Activated naive CD8-positive, alpha-beta T cell treated with anti-CD3 and anti-CD28 coated beads, Interleukin-2, amount 10 ng/mL, durations not matched to agents 7 days and 5 days (primary cell): ENCODE results near the gene PTPRN2. TPM values are rescaled to one million over a fixed set of nuclear protein-coding genes. Genes with fewer than 3 reads are reported as not detected.

ENCODE experiments used
- ATAC-seq: fragments of 150-1000 bp; cut with Tn5 transposase; one replicate; pipeline ENCODE4 v1.10.0; 2021; ENCODE audit warnings: low read depth, moderate library complexity
- POLR2A ChIA-PET: fragments of 350-600 bp; sonication (Branson Sonifier 250); formaldehyde crosslinking; loops from one replicate; lab custom pipeline; 2021; ENCODE audit warnings: antibody characterized with exemption; lab: Charles Lee
- DNase-seq: peaks from one replicate; pipeline ENCODE4 v3.0.0; 2021
- H3K27ac Mint-ChIP-seq: one replicate; pipeline ENCODE4 v1.8.0; 2022; ENCODE audit warnings: mild to moderate bottlenecking, mixed read lengths
- H3K27me3 Mint-ChIP-seq: one replicate; pipeline ENCODE4 v1.8.0; 2022; ENCODE audit warnings: mild to moderate bottlenecking, moderate library complexity, mixed read lengths
- H3K36me3 Mint-ChIP-seq: one replicate; pipeline ENCODE4 v1.8.0; 2021; ENCODE audit warnings: mild to moderate bottlenecking, mixed read lengths
- H3K4me1 Mint-ChIP-seq: one replicate; pipeline ENCODE4 v1.8.0; 2021; ENCODE audit warnings: mixed read lengths
- H3K4me3 Mint-ChIP-seq: one replicate; pipeline ENCODE4 v1.8.0; 2022; ENCODE audit warnings: mild to moderate bottlenecking, moderate library complexity, mixed read lengths
- H3K9me3 Mint-ChIP-seq: one replicate; pipeline ENCODE4 v1.8.0; 2021; ENCODE audit warnings: mixed read lengths
- total RNA-seq, 2 experiments: library from RNA; stranded (reverse); gene quantifications; one replicate each; pipeline ENCODE4 v1.2.3, GENCODE V29; 2021

Gene PTPRN2
- total RNA-seq, 2 experiments from 2014 or later = 4.5 to 4.9 TPM

DNA sequence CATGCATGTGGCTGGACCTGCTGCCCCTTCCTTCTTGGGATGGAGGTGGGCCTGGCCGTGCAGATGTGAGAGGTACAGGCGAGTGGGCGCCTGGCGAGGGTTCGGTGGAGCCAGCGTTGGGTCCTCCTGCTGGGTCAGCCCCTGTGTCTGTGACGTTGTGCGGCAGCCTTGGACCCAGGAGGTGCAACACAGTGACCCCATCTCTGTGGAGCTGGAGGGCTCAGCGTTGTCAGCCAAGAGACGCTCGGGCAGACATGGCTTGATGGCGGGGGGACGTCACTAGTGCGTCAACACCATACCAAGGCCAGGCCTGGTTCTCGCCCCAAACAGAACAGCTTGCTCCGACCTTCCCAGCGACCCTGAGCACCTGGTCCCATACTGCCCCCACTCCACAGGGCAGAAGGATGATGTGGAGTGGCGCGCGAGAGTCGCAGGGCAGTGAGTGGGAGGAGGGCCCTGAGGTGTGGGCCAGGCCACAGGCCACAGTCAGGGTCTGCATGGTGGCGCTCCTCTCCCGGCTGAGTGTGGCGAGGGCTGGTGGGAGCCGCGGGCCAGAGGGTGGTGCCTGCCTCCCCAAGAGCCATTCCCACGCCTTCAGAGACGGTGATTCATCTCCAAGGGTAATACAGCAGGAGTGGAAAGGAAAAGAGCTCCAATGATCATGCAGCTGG is 1066.4 kb downstream of the PTPRN2 start:
- DNase-seq = peak; percentile 5
- H3K9me3 Mint-ChIP-seq = no peaks in the 10 kb centered on the region
- H3K27me3 Mint-ChIP-seq = peaks cover 9% of the 10 kb centered on the region
- H3K4me3 Mint-ChIP-seq = no peak overlapping the region
- POLR2A ChIA-PET = no interaction called here
- no peaks in the 10 kb centered on the region for H3K4me1 Mint-ChIP-seq
- H3K36me3 Mint-ChIP-seq = no peaks in the 10 kb centered on the region
- H3K27ac Mint-ChIP-seq = no peak overlapping the region
- ATAC-seq = no peak

DNA sequence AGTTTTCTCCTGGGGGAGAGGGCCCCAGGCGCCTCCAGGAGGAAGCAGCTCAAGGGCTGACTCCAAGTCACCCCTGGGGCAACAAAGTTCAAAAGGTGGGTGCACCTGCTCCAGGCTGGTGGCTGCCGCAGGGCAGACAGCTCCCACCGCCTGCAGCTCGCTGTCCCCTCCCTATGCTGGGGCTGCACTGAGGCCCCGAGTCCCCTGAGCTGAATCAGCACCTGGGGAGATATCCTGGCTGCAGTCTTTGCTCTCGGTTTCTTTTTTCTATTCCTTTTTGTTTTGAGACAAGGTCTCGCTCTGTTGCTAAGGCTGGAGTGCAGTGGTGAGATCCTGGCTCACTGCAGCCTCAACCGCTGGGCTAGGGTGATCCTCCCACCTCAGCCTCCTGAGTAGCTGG is 1067.4 kb downstream of the PTPRN2 start:
- no peak for ATAC-seq
- H3K4me3 Mint-ChIP-seq = no peak overlapping the region
- no peaks in the 10 kb centered on the region for H3K36me3 Mint-ChIP-seq
- H3K27me3 Mint-ChIP-seq = peaks cover 8% of the 10 kb centered on the region
- H3K4me1 Mint-ChIP-seq = no peaks in the 10 kb centered on the region
- POLR2A ChIA-PET = no interaction called here
- no peak overlapping the region for H3K27ac Mint-ChIP-seq
- peak; percentile 17 for DNase-seq
- no peaks in the 10 kb centered on the region for H3K9me3 Mint-ChIP-seq

GRCh38 chr7:157519798-157520244 is 1067.8 kb downstream of the PTPRN2 start:
- H3K9me3 Mint-ChIP-seq = no peaks in the 10 kb centered on the region
- no peak overlapping the region for H3K4me3 Mint-ChIP-seq
- no peak overlapping the region for H3K27ac Mint-ChIP-seq
- H3K27me3 Mint-ChIP-seq = peaks cover 6% of the 10 kb centered on the region
- DNase-seq (peak; percentile 19), ATAC-seq (no peak)
- POLR2A ChIA-PET = no interaction called here
- H3K36me3 Mint-ChIP-seq = no peaks in the 10 kb centered on the region
- H3K4me1 Mint-ChIP-seq = no peaks in the 10 kb centered on the region

- POLR2A ChIA-PET = no interaction called here
- Mint-ChIP-seq H3K36me3 (no peaks in the 10 kb centered on the region), H3K9me3 (no peaks in the 10 kb centered on the region), H3K27me3 (peaks cover 2% of the 10 kb centered on the region), H3K27ac (no peak overlapping the region), H3K4me1 (no peaks in the 10 kb centered on the region), H3K4me3 (no peak overlapping the region)
- ATAC-seq (no peak), DNase-seq (no peak)
These were observed 1068.4 kb downstream of the PTPRN2 start for GRCh38 chr7:157519246-157519645.

GRCh38 chr7:157518514-157519175 is 1069.0 kb downstream of the PTPRN2 start:
- no peaks in the 10 kb centered on the region for H3K36me3 Mint-ChIP-seq
- ATAC-seq = no peak
- POLR2A ChIA-PET = no interaction called here
- H3K27me3 Mint-ChIP-seq = peaks cover 3% of the 10 kb centered on the region
- H3K4me1 Mint-ChIP-seq = no peaks in the 10 kb centered on the region
- no peaks in the 10 kb centered on the region for H3K9me3 Mint-ChIP-seq
- DNase-seq = peak; percentile 13
- H3K4me3 Mint-ChIP-seq = no peak overlapping the region
- no peak overlapping the region for H3K27ac Mint-ChIP-seq

DNA sequence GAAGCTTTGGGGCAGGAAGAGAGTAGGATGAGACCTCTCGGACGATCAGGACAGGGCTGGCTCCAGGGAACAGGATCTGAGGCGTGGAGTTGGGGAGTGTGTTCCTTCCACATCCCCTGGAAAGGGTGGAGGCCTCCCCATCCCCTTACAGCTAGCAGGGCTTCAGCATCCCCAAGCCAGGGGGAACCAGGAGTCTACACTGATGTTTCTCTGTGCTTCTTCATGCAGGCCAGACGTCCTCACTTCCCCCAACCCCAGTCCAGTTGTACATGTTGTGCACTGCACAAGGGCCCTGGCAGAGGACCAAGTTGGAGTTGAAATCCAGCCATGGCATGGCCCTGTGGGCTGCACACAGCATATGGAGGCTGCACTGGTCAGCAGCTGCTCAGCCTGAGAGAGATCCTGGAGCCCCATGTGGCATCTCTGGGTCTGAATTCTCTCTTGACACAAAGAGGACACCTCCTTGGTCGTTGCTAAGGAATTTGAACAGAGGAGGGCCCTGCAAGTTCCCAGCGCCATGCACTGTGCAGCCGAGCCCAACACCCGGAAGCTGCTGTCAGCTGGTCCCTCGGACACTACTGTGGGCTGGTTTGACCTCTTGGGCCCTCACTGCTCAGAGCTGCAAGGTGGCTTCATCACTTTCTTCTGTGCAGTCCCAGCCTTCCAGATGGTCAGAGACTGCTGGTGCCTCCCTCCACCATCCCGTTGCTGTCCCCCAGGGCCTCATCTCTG is 1069.7 kb downstream of the PTPRN2 start:
- no peaks in the 10 kb centered on the region for H3K4me1 Mint-ChIP-seq
- no peak for DNase-seq
- peaks cover 7% of the 10 kb centered on the region for H3K27me3 Mint-ChIP-seq
- POLR2A ChIA-PET = no interaction called here
- no peak overlapping the region for H3K4me3 Mint-ChIP-seq
- no peaks in the 10 kb centered on the region for H3K9me3 Mint-ChIP-seq
- no peaks in the 10 kb centered on the region for H3K36me3 Mint-ChIP-seq
- ATAC-seq = no peak
- no peak overlapping the region for H3K27ac Mint-ChIP-seq

DNA sequence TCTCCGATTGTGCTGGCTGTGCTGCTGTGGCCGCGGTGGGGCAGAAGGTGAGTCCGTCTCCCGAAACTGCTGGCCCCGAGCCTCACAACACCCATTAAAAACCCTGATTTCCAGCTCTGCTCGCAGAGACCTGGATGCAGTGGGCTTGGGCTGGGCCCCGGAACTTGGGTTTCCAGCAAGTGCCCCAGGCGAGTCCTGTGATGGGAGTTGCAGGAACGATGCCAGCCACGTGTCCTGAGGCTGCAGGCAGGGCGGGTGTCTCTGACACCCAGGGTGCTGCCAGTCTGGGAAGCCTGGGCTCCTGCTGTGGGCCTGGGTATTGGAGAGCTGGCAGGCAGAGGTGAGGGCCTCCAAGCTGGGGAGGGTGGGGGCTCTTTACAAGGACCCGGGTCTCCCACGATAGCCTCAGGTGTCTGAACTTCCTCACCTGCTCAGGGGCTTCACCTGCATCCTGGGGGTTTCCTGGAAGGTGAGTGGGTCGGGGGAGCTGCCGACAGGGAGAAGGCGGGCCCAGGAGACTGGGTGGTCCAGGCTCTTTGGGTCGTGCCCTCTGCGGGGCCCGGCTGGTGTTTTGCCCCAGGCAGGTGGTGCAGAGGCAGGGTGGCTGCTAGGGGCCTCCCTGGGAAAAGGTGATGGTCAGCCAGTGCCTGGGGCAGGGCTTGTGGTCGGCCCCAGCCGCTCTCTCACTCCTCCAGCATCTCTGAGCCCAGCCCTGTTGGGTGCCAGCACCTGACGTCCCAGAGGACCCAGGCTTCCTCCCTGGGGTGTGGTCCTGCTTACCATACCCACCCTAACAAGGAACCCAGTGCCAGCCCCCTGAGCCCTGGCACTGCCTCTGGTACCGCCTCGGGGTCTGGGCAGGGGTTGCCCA is 1070.5 kb downstream of the PTPRN2 start:
- POLR2A ChIA-PET = no interaction called here
- ATAC-seq (no peak), DNase-seq (no peak)
- Mint-ChIP-seq H3K27me3 (peaks cover 7% of the 10 kb centered on the region), H3K27ac (no peak overlapping the region), H3K9me3 (no peaks in the 10 kb centered on the region), H3K36me3 (no peaks in the 10 kb centered on the region), H3K4me3 (no peak overlapping the region), H3K4me1 (no peaks in the 10 kb centered on the region)

DNA sequence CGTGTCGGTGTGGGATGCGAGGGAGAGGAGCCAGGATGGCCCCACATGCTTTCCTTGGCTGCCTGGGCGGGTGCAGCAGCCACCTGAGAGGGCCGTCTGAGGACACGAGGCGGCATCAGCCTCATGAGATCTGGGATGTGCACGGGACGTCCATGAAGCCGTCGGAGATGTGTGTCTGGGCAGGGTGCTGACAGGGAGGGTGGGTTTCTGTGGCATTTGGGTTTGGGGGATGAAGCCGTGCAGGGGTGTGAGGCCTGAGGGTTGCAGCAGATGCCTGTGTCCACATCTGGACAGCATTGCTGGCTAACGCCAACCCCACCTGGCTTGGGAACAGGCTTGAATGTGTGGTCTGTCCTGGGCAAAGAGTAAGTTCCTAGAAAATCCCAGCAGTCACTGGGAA is 1071.3 kb downstream of the PTPRN2 start:
- H3K27ac Mint-ChIP-seq = peak overlapping the region; percentile 13
- H3K4me3 Mint-ChIP-seq = no peak overlapping the region
- no peaks in the 10 kb centered on the region for H3K36me3 Mint-ChIP-seq
- ATAC-seq (no peak), DNase-seq (no peak)
- H3K4me1 Mint-ChIP-seq = no peaks in the 10 kb centered on the region
- POLR2A ChIA-PET = no interaction called here
- H3K9me3 Mint-ChIP-seq = peaks cover 1% of the 10 kb centered on the region
- peaks cover 7% of the 10 kb centered on the region for H3K27me3 Mint-ChIP-seq

DNA sequence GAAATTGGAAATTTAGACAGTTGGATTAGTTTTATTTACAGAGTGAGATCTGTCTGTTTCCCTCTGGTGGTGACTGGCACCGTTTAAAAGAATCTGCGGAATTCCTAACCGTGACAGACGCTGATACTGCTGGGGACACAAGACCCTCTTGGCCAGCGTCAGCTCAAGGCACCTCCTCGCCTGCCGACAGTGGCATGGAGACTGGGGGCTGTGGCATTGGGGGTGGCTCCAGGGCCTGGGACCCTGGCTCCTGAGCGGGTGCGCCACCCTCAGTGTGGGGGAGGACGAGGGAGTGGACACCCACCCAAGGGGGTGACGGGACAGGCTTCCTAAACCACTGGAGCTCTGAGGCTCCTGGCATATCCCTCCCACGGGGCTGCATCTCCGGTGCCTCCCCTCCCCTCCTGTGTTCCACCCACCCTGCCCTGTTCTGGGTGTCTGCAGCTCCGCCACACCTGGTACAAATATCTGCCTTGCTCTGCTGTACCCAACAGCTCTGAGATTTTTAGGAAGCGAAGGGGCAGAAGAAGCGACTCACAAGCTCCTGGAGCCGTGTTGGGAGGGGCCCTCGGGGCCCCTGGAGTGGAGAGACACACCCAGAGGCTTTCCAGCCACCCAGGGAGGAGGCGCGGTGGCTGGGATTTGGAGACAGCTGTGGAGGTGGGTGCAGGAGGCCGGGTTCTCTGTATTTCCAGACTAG is 1072.1 kb downstream of the PTPRN2 start:
- Mint-ChIP-seq H3K4me1 (no peaks in the 10 kb centered on the region), H3K9me3 (peaks cover 1% of the 10 kb centered on the region), H3K27ac (no peak overlapping the region), H3K27me3 (peaks cover 14% of the 10 kb centered on the region), H3K4me3 (no peak overlapping the region), H3K36me3 (no peaks in the 10 kb centered on the region)
- POLR2A ChIA-PET = no interaction called here
- ATAC-seq (no peak), DNase-seq (no peak)

GRCh38 chr7:157514746-157515145 is 1072.9 kb downstream of the PTPRN2 start:
- POLR2A ChIA-PET = no interaction called here
- DNase-seq (no peak), ATAC-seq (no peak)
- Mint-ChIP-seq H3K4me1 (no peaks in the 10 kb centered on the region), H3K36me3 (no peaks in the 10 kb centered on the region), H3K9me3 (peaks cover 3% of the 10 kb centered on the region), H3K27ac (no peak overlapping the region), H3K4me3 (no peak overlapping the region), H3K27me3 (peaks cover 20% of the 10 kb centered on the region)

DNA sequence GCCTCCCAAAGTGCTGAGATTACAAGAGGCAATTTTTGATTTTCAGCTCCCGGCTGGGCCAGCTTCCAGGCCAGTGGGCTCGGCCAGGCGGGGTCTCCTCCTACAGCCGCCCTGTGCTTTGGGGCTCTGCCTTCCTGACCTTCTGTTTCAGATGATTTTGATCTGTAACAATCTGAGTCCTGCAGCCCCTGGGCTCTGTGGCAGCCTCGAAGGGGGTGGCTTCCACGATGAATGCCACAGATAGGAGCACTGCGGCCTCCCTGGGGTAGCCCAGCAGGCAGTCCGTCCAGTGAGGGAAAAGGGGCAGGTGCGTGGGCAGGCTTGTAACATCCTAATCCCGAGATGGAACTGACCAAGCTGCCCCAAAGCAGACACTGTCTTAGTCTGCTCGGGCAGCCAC is 1073.3 kb downstream of the PTPRN2 start:
- H3K27me3 Mint-ChIP-seq = peaks cover 23% of the 10 kb centered on the region
- H3K4me3 Mint-ChIP-seq = no peak overlapping the region
- H3K27ac Mint-ChIP-seq = no peak overlapping the region
- no peaks in the 10 kb centered on the region for H3K4me1 Mint-ChIP-seq
- H3K9me3 Mint-ChIP-seq = peaks cover 3% of the 10 kb centered on the region
- no peak for DNase-seq
- POLR2A ChIA-PET = no interaction called here
- H3K36me3 Mint-ChIP-seq = no peaks in the 10 kb centered on the region
- ATAC-seq = no peak

DNA sequence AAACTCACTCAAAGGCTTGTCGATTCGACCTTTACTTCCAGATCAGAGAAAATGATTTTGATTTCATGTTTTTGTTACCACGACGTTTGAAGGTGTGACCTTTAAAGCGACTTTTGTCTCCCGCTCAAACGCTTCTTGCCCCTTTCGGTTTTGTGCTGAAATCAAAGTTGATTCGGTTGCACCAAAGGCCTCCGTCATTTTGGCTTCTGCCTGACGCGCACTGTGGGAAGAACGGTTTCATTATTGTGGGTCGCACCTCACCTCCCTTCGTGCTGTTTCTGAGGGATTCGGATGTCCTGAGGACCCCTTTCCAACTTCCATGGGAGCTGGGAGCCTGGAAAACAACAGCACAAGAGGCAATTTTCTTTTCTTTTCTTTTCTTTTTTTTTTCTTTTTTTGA is 1073.9 kb downstream of the PTPRN2 start:
- H3K4me1 Mint-ChIP-seq = no peaks in the 10 kb centered on the region
- H3K27me3 Mint-ChIP-seq = peaks cover 26% of the 10 kb centered on the region
- ATAC-seq (no peak), DNase-seq (no peak)
- H3K4me3 Mint-ChIP-seq = no peak overlapping the region
- POLR2A ChIA-PET = no interaction called here
- H3K27ac Mint-ChIP-seq = no peak overlapping the region
- no peaks in the 10 kb centered on the region for H3K36me3 Mint-ChIP-seq
- H3K9me3 Mint-ChIP-seq = peaks cover 4% of the 10 kb centered on the region
